DND-41 (cell line): ENCODE results near the gene INMT.
A peak's percentile ranks its signal among the peaks of the same experiment; 100 is the strongest.

Experiments used
- ATAC-seq: fragments of 200-7000 bp; cut with Tn5 transposase; 3 replicates; pipeline ENCODE4 v1.9.1; 2021; ENCODE audit warnings: low read depth; ENCODE audit not compliant: insufficient read depth
- DNase-seq: peaks from one replicate; pipeline ENCODE4 v3.0.0-alpha.2; 2020
- H2AFZ ChIP-seq: 2 replicates; pipeline ENCODE4 v1.6.0; 2012; ENCODE audit warnings: low read depth, low read length
- H3K27ac ChIP-seq: 2 replicates; pipeline ENCODE4 v1.5.1; 2012; ENCODE audit warnings: low read length, inconsistent platforms
- H3K27me3 ChIP-seq: fragments of 200-600 bp; sonication (generic); 2 replicates; pipeline ENCODE4 v1.6.0; 2012; ENCODE audit warnings: low read length, mild to moderate bottlenecking, inconsistent platforms; ENCODE audit not compliant: insufficient read depth, poor library complexity
- H3K36me3 ChIP-seq: 2 replicates; pipeline ENCODE4 v1.5.1; 2012; ENCODE audit warnings: low read length, inconsistent platforms; ENCODE audit not compliant: insufficient read depth
- H3K4me1 ChIP-seq: 2 replicates; pipeline ENCODE4 v1.5.1; 2012; ENCODE audit warnings: mild to moderate bottlenecking, low read length; ENCODE audit not compliant: insufficient read depth
- H3K4me2 ChIP-seq: 2 replicates; pipeline ENCODE4 v1.6.0; 2012; ENCODE audit warnings: mild to moderate bottlenecking, moderate library complexity, low read length, inconsistent platforms; ENCODE audit not compliant: insufficient read depth
- H3K4me3 ChIP-seq, 2 experiments: fragments of 200-600 bp in 1 of 2; shearing (Covaris generic) in 1 of 2; 2 replicates each; pipeline ENCODE4 v1.5.1; 2012 to 2016; ENCODE audit warnings: inconsistent platforms in 2 of 2, low read length in 2 of 2, mild to moderate bottlenecking in 2 of 2, low read depth in 1 of 2, moderate library complexity in 1 of 2
- H3K79me2 ChIP-seq: 2 replicates; pipeline ENCODE4 v1.6.0; 2012; ENCODE audit warnings: low read length, inconsistent platforms; ENCODE audit not compliant: insufficient read depth
- H3K9ac ChIP-seq: 2 replicates; pipeline ENCODE4 v1.6.0; 2012; ENCODE audit warnings: low read depth, mild to moderate bottlenecking, inconsistent platforms, low read length, moderate library complexity
- H3K9me3 ChIP-seq: 2 replicates; pipeline ENCODE4 v1.5.1; 2012; ENCODE audit warnings: low read length, moderate library complexity, mild to moderate bottlenecking, inconsistent platforms; ENCODE audit not compliant: insufficient read depth, severe bottlenecking
- H4K20me1 ChIP-seq: 2 replicates; pipeline ENCODE4 v1.6.0; 2012; ENCODE audit warnings: low read length; ENCODE audit not compliant: insufficient read depth
- EZH2 ChIP-seq: IDR thresholded peaks from 3 replicates; pipeline ENCODE4 v1.6.1; 2012; ENCODE audit warnings: borderline replicate concordance, low read depth, mild to moderate bottlenecking, moderate library complexity, low read length, inconsistent platforms; ENCODE audit not compliant: severe bottlenecking
- TF ChIP-seq, protein P1 (sequence below): IDR thresholded peaks from 2 replicates; pipeline ENCODE4 v1.5.1; 2012; ENCODE audit warnings: borderline replicate concordance, low read length, moderate library complexity, mild to moderate bottlenecking; ENCODE audit not compliant: poor library complexity, severe bottlenecking; ENCODE audit errors: extremely low read depth

The INMT gene

DNA sequence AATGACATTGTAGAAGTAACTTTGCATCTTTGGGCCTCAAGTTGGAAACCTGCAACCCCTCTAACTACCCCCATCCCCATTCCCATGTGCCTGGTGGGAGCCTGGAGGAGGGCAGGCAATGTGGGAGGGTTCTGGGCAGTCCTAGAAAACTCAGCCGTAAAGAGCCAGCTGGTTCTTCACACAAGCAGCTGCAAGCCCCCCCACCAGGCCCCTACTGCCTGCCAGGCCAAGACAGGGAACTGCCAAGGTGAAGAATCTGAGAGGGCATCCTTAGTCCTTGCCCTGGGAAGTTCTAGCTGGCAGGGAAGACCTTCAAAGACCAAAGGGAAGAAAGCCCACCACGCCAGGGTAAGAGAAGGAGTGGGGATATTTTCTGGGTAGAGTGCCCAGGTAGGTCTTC is 12.2 kb upstream of the INMT start:
- Histone ChIP-seq H3K9ac (no peak overlapping the region), H3K36me3 (no peaks in the 10 kb centered on the region)
- no peak for ATAC-seq

GRCh38 chr7:30740417-30741181 is 11.3 kb upstream of the INMT start:
- H3K79me2 ChIP-seq: no peaks in the 10 kb centered on the region
- DNase-seq (peak; percentile 77), ATAC-seq (peak; percentile 87)
- H3K4me1 ChIP-seq: no peaks in the 10 kb centered on the region
- H3K27me3 ChIP-seq: no peaks in the 10 kb centered on the region
- TF ChIP-seq EZH2: no peak
- TF ChIP-seq, protein P1, sequence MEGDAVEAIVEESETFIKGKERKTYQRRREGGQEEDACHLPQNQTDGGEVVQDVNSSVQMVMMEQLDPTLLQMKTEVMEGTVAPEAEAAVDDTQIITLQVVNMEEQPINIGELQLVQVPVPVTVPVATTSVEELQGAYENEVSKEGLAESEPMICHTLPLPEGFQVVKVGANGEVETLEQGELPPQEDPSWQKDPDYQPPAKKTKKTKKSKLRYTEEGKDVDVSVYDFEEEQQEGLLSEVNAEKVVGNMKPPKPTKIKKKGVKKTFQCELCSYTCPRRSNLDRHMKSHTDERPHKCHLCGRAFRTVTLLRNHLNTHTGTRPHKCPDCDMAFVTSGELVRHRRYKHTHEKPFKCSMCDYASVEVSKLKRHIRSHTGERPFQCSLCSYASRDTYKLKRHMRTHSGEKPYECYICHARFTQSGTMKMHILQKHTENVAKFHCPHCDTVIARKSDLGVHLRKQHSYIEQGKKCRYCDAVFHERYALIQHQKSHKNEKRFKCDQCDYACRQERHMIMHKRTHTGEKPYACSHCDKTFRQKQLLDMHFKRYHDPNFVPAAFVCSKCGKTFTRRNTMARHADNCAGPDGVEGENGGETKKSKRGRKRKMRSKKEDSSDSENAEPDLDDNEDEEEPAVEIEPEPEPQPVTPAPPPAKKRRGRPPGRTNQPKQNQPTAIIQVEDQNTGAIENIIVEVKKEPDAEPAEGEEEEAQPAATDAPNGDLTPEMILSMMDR: peak; percentile 100
- 0 out of 2 replicates have a peak, but pooled peaks cover 5% of the 10 kb centered on the region for H4K20me1 ChIP-seq
- no peak overlapping the region for H3K4me3 ChIP-seq
- H3K9ac ChIP-seq: no peak overlapping the region
- no peaks in the 10 kb centered on the region for H3K9me3 ChIP-seq
- 0 out of 2 replicates have a peak overlapping the region, but pooled peaks have one; percentile 50 for H2AFZ ChIP-seq
- no peak overlapping the region for H3K4me2 ChIP-seq
- H3K27ac ChIP-seq: no peak overlapping the region
- H3K36me3 ChIP-seq: no peaks in the 10 kb centered on the region

More for the DNA sequence above, 12.2 kb upstream of the INMT start:
- Histone ChIP-seq H3K27ac (no peak overlapping the region), H4K20me1 (0 out of 2 replicates have a peak, but pooled peaks cover 5% of the 10 kb centered on the region), H3K9me3 (no peaks in the 10 kb centered on the region), H3K4me2 (no peak overlapping the region), H3K79me2 (no peaks in the 10 kb centered on the region), H3K4me1 (no peaks in the 10 kb centered on the region), H2AFZ (no peak overlapping the region), H3K4me3 (no peak overlapping the region), H3K27me3 (no peaks in the 10 kb centered on the region)
- TF ChIP-seq EZH2: no peak
- TF ChIP-seq, protein P1: no peak
- DNase-seq: no peak

GRCh38 chr7:30741289-30741688 is 10.6 kb upstream of the INMT start:
- Histone ChIP-seq H4K20me1 (0 out of 2 replicates have a peak, but pooled peaks cover 5% of the 10 kb centered on the region), H3K4me2 (no peak overlapping the region), H3K4me3 (no peak overlapping the region), H3K9ac (no peak overlapping the region), H3K4me1 (no peaks in the 10 kb centered on the region), H3K9me3 (no peaks in the 10 kb centered on the region), H3K27me3 (no peaks in the 10 kb centered on the region), H3K27ac (no peak overlapping the region), H2AFZ (no peak overlapping the region), H3K79me2 (no peaks in the 10 kb centered on the region), H3K36me3 (no peaks in the 10 kb centered on the region)
- TF ChIP-seq, protein P1: no peak
- TF ChIP-seq EZH2: no peak
- ATAC-seq (no peak), DNase-seq (no peak)
